T-helper 2 cell treated with Interferon-gamma antibody and Interleukin-4, amounts not matched to agents 100 ng/mL and 5 ng/mL, for 36 hours (primary cell): ENCODE results near the gene LRRC10B. TPM values are rescaled to one million over a fixed set of nuclear protein-coding genes. Genes with fewer than 3 reads are reported as not detected.

ENCODE experiments used
- intact Hi-C: fragments of 100-400 bp; cut with micrococcal nuclease; formaldehyde crosslinking; loops from one replicate; pipeline ENCODE4 v1.15.1; 2023
- total RNA-seq: library from RNA; stranded (reverse); gene quantifications from 2 replicates; pipeline ENCODE4 v1.2.3, GENCODE V29; 2022

LRRC10B gene
- total RNA-seq, 1 donor from 2014 or later = 0.07 TPM

GRCh38 chr11:61544466-61544865, 35.9 kb downstream of the LRRC10B start:
- intact Hi-C loops = no loop called here

DNA sequence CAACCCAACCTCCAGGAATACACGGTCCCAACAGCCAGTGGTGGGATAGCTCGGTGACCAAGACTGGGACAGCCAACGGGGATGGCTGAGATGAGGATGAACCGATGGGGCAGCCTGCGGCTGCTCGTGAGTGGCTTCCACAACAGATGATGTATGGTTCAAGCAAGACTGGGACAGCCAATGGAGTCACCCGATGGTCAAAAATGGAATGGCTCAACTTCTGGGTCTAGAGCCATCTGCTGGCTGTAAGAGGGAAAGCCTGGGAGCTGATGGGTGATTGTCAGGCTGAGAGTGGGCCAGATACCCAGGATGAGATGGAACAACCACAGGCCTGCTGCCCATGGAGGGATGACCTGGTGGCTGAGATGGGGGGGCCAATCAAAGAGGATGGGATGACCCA, 36.8 kb downstream of the LRRC10B start:
- intact Hi-C loops = no loop called here

DNA sequence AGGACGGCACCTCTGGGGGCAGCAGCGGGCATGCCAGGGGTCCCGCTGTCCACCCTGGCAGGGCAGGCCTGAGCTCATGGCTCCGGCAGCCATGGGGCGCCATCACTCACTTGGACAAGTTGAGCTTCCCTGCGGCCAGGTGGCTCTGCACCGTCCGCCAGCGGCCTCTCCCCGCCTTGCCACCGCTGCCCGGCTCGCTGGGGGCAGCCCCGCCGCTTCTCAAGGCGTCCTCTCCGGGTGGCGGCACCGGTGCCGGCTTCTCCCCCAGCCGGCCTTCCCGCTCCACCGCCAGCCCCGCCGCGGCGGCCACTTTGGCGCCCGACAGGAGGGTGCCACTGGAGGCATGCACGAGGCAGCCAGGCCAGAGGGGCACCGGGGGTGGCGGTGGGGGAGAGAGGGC, 37.4 kb downstream of the LRRC10B start:
- intact Hi-C loops = no loop called here

DNA sequence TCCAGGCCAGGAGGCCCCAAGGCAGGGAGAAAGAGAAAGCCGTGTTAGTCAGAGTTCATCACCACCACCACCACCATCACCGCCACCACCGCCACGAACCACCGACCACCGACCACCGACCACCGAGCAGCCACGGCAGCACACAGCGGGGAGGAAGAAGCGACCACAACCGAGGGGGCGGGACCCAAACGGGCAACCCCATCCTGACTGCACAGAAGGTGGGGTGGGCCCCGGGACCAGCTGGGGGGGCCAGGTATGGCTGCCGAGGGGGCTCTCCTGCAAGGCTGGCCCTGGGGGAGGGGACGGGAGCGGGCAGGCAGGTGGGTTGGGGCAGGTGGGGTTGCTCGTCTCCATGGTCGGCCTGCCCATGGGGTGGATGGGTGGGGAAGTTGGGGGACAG, 38.1 kb downstream of the LRRC10B start:
- intact Hi-C loops = no loop called here

DNA sequence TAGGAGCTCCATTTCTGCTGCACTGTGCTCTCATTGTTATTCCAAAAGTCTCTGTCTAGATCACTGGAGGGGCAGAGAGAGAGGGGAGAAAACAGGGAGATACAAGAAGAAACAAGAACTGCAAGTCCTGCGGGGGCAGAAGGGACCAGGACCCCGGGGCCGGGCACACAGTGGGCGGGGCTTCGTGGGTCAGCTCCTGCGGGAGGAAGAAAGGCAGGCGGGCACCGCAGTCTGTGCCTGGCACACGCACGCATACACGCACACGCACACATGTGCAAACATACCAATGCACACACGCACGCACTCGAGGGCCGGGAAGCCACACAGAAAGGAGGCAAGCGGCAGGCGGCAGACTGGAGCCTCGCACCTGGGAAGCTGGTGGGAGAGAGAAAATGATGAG, 38.7 kb downstream of the LRRC10B start:
- intact Hi-C loops = no loop called here

- intact Hi-C loops = no loop called here
These were observed 40.6 kb downstream of the LRRC10B start for GRCh38 chr11:61549177-61549576.

DNA sequence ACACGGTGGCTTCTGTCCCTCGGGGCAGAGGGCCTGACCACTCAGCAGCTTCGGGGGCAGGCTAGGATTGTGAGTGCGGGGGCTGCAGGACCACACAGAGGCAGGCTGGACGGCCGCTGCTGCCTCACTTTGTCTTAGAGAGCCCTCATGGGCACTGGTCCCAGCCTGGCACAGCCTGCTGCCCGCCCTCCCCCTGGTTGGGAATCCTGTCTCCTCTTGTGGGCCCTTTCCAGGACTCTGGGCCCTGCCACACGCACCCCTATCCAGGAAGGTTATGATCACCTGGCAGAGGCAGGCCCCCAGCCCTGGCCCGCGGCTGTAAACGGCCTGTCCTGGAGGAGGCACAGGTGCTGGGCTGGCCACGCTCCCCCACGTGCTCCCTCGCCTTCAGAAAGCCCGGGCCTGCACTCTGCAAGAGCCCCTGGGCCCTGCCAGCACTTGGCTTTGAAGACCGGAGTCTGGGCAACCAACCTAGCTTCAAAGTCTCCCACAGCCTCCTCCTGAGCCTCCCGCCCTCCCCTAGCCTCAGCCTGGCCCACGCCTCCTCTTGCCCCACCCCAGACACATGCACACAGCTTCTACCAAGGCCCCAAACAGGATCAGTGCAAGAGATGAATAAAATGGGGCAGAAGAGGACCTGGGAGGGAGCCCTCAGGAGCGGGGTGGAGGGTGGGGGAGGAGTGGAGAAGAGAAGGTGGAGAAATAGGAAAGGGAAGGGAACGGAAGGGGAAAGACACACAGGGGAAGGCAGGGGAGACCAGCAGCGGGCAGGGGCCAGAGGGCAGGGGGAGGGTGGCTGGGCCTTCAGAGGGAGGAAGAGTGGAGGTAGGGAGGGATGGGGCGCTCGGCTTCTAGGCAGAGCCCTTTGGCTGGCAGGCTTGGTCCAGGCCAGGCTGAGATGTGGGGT, 41.4 kb downstream of the LRRC10B start:
- intact Hi-C loops = no loop called here

DNA sequence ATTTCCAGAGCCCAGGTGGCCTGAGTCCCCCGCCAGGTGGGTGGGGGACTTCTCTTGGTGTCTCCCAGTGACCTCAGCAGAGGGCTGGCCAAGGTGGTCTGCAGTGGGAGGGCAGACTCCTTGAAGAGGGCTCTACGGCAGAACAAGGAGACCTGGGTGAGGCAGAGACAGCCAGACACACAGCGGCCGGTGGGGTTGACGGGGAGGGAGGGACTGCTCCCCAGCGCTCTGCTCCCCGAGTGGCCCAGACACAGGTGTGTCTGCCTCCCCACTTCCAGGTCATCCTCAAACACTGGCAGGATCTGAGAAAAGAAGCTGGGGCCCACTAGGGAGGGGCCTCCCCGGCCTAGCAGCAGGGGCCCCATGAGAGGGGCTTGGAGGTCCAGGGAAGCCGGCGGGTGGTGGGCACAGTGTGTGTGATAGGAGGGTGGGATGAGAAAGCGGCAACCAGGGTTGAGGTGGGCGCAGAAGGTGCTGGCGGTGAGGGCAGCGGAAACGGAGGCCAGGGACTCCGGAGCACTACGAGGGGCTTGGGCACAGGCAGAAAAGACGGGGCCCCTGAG, 42.2 kb downstream of the LRRC10B start:
- intact Hi-C loops = no loop called here

DNA sequence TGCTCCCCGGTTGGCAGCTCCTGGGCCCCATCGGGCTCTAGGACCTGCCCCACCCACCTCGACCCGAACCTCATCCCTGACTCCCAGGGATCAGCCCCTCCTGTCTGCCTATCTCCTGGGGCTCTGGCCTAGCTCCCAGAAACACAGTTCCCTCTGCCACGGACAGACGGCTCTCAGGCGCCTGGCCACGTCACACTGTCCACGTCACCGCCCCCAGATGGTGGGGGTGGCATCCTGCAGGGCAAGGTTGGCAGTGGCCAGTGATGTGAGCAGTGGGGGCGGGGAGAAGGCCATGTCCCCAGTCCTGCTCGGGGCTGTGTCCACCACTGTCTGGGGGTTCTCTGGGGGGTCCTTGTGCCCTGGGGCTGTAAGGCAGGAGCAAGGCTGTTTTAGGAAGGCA, 43.1 kb downstream of the LRRC10B start:
- intact Hi-C loops = no loop called here

- intact Hi-C loops = no loop called here
These were observed 43.6 kb downstream of the LRRC10B start for GRCh38 chr11:61552108-61552635.

DNA sequence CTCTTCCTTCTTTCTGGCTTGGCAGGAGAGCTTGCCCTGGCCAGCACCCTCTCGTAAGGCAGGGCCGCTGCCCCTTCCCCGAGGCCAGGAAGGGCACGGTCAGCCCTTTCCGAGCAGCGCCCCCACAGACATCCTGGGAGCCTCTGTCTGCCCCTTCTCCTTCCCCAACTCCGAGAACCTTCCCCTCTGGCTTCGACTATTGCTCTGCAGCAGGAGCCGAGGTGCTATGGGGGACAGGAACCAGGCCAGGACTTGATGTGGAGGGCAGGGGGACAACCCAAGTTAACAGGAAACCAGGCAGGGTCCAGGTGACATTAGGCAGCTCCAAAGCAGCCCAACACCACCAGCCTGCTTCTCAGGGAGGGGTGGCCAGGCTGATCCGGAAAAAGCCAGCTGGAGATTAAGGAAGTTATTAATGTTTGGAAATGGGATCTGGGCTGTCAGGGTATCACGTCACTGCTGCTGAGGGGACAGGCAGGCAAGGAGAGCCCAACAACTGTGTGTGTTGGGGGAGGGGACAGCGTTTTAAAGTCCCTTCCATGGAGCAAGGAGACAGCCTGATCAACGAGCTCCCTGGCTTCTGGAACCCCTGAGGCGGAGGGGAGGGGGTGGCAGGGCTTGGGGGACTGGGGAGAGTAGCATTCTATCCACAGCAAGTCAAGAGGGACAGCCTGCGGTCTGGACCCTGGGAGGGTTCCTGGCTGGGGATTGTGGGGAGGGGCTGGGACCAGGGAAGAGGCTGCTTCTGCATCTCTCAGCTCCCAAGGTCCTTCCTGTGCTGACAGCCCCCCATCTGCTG, 45.0 kb downstream of the LRRC10B start:
- intact Hi-C loops = no loop called here

GRCh38 chr11:61554172-61554988, 45.8 kb downstream of the LRRC10B start:
- intact Hi-C loops = no loop called here

DNA sequence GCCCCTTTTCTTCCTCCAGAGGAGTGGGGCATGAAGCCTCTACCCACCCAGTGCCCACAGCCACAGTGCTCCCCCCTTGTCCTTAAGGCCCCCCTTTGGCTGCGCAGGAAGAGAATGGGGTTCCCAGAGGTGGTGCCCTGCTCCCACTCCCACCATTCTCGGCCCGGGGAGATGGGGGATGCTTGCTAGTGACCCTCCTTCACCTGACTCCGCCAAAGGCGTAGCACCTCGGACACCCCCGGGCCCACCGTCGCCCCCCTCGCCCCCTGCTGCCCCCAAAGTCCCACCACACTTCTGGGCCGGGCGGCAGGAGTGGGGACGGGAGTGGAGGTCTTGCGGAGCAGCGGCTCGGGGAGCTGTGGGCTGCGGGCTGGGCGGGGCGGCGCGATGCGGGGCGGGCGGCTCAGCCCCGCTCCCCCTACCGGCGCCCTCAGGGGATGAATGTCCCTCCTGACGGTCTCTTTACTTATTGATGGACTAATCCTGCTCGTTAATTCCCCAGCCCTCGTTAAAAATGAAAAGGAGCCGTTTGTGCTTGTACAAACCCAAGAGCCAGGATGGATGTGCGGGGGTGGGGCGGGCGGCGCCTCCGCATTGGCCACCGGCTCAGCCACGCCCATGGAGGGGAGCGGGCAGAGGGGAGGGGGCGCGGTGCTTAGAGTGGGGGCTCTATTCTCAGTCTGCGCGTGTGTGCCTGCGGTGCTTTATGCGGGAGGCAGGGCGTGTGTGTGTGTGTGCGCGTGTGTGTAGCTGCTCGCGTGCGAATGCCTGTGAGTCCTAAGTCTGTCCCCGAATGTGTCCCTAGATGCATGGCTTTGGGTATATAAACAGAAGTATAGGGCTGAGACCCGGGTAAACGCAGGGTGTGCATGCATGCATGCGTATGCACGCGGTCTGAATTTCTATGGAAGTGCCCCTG, 46.8 kb downstream of the LRRC10B start:
- intact Hi-C loops = no loop called here

GRCh38 chr11:61555978-61556377, 47.4 kb downstream of the LRRC10B start:
- intact Hi-C loops = no loop called here

- intact Hi-C loops = no loop called here
These were observed 48.1 kb downstream of the LRRC10B start for GRCh38 chr11:61556621-61557020.

Other genes starting within 250 kb of the LRRC10B start
- 2.9 and 3.8 TPM in 2 replicates for gene VWCE, start 213.4 kb upstream of the LRRC10B start, total RNA-seq
- 231 and 237 TPM in 2 replicates for gene DDB1, start 175.6 kb upstream of the LRRC10B start, total RNA-seq
- gene TKFC, start 175.5 kb upstream of the LRRC10B start, total RNA-seq = 42.6 and 44.4 TPM in 2 replicates
- gene CYB561A3, start 146.9 kb upstream of the LRRC10B start, total RNA-seq = 41.6 and 42.9 TPM in 2 replicates
- gene TMEM138, start 146.4 kb upstream of the LRRC10B start, total RNA-seq = 51.3 and 54.5 TPM in 2 replicates
- gene TMEM216, start 116.2 kb upstream of the LRRC10B start, total RNA-seq = 10.2 and 12.4 TPM in 2 replicates
- 120 and 123 TPM in 2 replicates for gene CPSF7, start 78.8 kb upstream of the LRRC10B start, total RNA-seq
- gene SDHAF2, start 78.6 kb upstream of the LRRC10B start, total RNA-seq = 49.1 and 53.0 TPM in 2 replicates
- not detected in 2 replicates for gene SYT7, start 72.3 kb downstream of the LRRC10B start, total RNA-seq
- gene DAGLA, start 171.6 kb downstream of the LRRC10B start, total RNA-seq = 0.07 and 0.09 TPM in 2 replicates
- gene MYRF, start 243.9 kb downstream of the LRRC10B start, total RNA-seq = 1.2 and 1.3 TPM in 2 replicates